GM19372 (cell line): ENCODE measurements around the gene MACROH2A1.

Experiments
- ATAC-seq: cut with Tn5 transposase; IDR thresholded peaks from one replicate; pipeline ENCODE4 v1.9.1; 2021; ENCODE audit warnings: mild to moderate bottlenecking, low read depth, moderate library complexity; ENCODE audit not compliant: unreplicated experiment

The MACROH2A1 gene

GRCh38 chr5:135398160-135398854 is 724 bp downstream of the MACROH2A1 start:
- peak; percentile 29 for ATAC-seq

GRCh38 chr5:135397084-135397483 is 1.9 kb downstream of the MACROH2A1 start:
- ATAC-seq, result no peak

GRCh38 chr5:135396459-135397055 is 2.5 kb downstream of the MACROH2A1 start:
- no peak for ATAC-seq

- ATAC-seq, result no peak
Observed at GRCh38 chr5:135395866-135396265, 3.2 kb downstream of the MACROH2A1 start.

- ATAC-seq, result no peak
Observed at GRCh38 chr5:135395451-135395850, 3.6 kb downstream of the MACROH2A1 start.

GRCh38 chr5:135394095-135394494 is 4.9 kb downstream of the MACROH2A1 start:
- no peak for ATAC-seq

- ATAC-seq, result no peak
Observed at GRCh38 chr5:135393691-135394090, 5.3 kb downstream of the MACROH2A1 start.

GRCh38 chr5:135393229-135393628 is 5.8 kb downstream of the MACROH2A1 start:
- no peak for ATAC-seq

GRCh38 chr5:135392256-135392655 is 6.8 kb downstream of the MACROH2A1 start:
- ATAC-seq, result no peak

- no peak for ATAC-seq
Observed at GRCh38 chr5:135391869-135392255, 7.2 kb downstream of the MACROH2A1 start.

GRCh38 chr5:135391116-135391868 is 7.7 kb downstream of the MACROH2A1 start:
- no peak for ATAC-seq

- ATAC-seq, result no peak
Observed at GRCh38 chr5:135388860-135389435, 10.1 kb downstream of the MACROH2A1 start.

- ATAC-seq, result no peak
Observed at GRCh38 chr5:135387629-135387960, 11.4 kb downstream of the MACROH2A1 start.

- no peak for ATAC-seq
Observed at GRCh38 chr5:135386886-135387628, 12.0 kb downstream of the MACROH2A1 start.

- no peak for ATAC-seq
Observed at GRCh38 chr5:135386096-135386495, 12.9 kb downstream of the MACROH2A1 start.

GRCh38 chr5:135385576-135385975 is 13.5 kb downstream of the MACROH2A1 start:
- ATAC-seq, result no peak

- ATAC-seq, result no peak
Observed at GRCh38 chr5:135384898-135385297, 14.1 kb downstream of the MACROH2A1 start.

GRCh38 chr5:135383803-135384495 is 15.1 kb downstream of the MACROH2A1 start:
- ATAC-seq, result no peak

- no peak for ATAC-seq
Observed at GRCh38 chr5:135382981-135383380, 16.1 kb downstream of the MACROH2A1 start.
